NCI-H2196 treated with DMSO at 0.1 percent for 48 hours (cell line): Measurements from ENCODE around the gene SASH1.

ENCODE experiments used
- DNase-seq: peaks from one replicate; lab custom pipeline; 2025; ENCODE audit not compliant: unreplicated experiment; lab: John Stamatoyannopoulos, UW

The SASH1 gene

GRCh38 chr6:148455674-148456558 lies 113.3 kb downstream of the SASH1 start:
- DNase-seq = no peak

- DNase-seq = no peak
These were observed 114.7 kb downstream of the SASH1 start for GRCh38 chr6:148457137-148457842.

- DNase-seq = no peak
These were observed 115.2 kb downstream of the SASH1 start for GRCh38 chr6:148457843-148458159.

GRCh38 chr6:148459238-148459637 lies 116.6 kb downstream of the SASH1 start:
- no peak for DNase-seq

GRCh38 chr6:148460876-148461646 lies 118.4 kb downstream of the SASH1 start:
- no peak for DNase-seq

- DNase-seq = no peak
These were observed 119.4 kb downstream of the SASH1 start for GRCh38 chr6:148461986-148462577.

GRCh38 chr6:148463671-148464070 lies 121.0 kb downstream of the SASH1 start:
- no peak for DNase-seq

GRCh38 chr6:148464319-148465010 lies 121.8 kb downstream of the SASH1 start:
- peak; percentile 23 for DNase-seq

GRCh38 chr6:148465011-148465335 lies 122.3 kb downstream of the SASH1 start:
- no peak for DNase-seq

GRCh38 chr6:148465670-148466069 lies 123.0 kb downstream of the SASH1 start:
- DNase-seq = no peak

GRCh38 chr6:148466158-148466557 lies 123.5 kb downstream of the SASH1 start:
- no peak for DNase-seq

GRCh38 chr6:148467926-148468325 lies 125.3 kb downstream of the SASH1 start:
- no peak for DNase-seq

GRCh38 chr6:148470156-148470555 lies 127.5 kb downstream of the SASH1 start:
- no peak for DNase-seq

GRCh38 chr6:148470606-148471465 lies 128.2 kb downstream of the SASH1 start:
- no peak for DNase-seq

- no peak for DNase-seq
These were observed 129.1 kb downstream of the SASH1 start for GRCh38 chr6:148471624-148472159.

GRCh38 chr6:148472171-148473105 lies 129.8 kb downstream of the SASH1 start:
- DNase-seq = no peak

- DNase-seq = no peak
These were observed 136.9 kb downstream of the SASH1 start for GRCh38 chr6:148479497-148479896.

- no peak for DNase-seq
These were observed 144.8 kb downstream of the SASH1 start for GRCh38 chr6:148487461-148487860.
